GM19372 (cell line): ENCODE results near the gene ZBTB18.
"Not testable (repeated sequence)": the region's sequence is repeated elsewhere in the genome, so short reads cannot be mapped to it uniquely, and the experiment has no call there.

Source experiments
- ATAC-seq: cut with Tn5 transposase; IDR thresholded peaks from one replicate; pipeline ENCODE4 v1.9.1; 2021; ENCODE audit warnings: mild to moderate bottlenecking, low read depth, moderate library complexity; ENCODE audit not compliant: unreplicated experiment

Gene ZBTB18

GRCh38 chr1:244050835-244051444 lies at the start of gene ZBTB18:
Gene ZBTB18 (plus strand): TSS chr1:244051283. CDS start chr1:244051432, 149 bp downstream.
- no peak for ATAC-seq

DNA sequence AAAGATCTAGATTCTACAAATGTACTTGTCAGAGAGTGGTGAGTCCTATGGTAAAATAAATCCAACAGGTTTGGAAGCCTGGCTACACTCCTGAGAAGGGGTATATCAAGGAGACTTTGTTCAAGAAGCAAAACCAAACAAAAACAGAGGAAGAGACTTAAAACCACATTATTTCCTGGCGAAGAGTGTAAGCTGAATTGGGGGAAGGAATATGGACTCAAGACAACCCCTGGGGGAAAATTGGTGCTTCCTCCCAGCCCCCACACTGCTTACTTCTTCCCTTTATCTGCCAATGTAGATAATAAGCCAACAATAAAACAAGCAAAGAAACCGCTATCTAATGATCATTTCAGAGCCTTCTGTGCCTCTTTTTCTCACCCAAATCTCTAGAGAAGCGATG lies 48.4 kb upstream of the ZBTB18 start:
- ATAC-seq, result no peak

- no peak for ATAC-seq
Observed at GRCh38 chr1:244005455-244005854, 45.6 kb upstream of the ZBTB18 start.

- ATAC-seq, result no peak
Observed at GRCh38 chr1:244006381-244006901, 44.6 kb upstream of the ZBTB18 start.

DNA sequence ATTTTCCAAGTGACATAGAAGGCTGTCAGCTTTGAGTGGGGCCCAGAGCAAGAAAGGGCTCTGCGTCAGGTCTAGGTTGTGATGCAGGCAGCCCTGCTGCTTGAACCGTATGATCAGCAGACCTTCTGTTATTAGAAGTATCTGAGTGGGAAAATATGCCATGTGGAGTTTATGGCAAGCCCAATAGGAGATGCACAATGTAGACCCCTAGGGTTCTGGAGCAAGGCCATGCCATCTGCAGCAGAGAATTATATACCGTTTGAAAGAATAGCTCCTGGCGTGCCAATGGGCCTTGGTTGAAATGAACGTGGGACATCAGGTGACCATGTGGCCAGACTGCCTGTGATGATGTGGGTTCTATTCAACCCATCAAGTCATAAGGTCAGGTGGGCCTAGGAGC lies 44.1 kb upstream of the ZBTB18 start:
- no peak for ATAC-seq

GRCh38 chr1:244010191-244010590 lies 40.9 kb upstream of the ZBTB18 start:
- no peak for ATAC-seq

DNA sequence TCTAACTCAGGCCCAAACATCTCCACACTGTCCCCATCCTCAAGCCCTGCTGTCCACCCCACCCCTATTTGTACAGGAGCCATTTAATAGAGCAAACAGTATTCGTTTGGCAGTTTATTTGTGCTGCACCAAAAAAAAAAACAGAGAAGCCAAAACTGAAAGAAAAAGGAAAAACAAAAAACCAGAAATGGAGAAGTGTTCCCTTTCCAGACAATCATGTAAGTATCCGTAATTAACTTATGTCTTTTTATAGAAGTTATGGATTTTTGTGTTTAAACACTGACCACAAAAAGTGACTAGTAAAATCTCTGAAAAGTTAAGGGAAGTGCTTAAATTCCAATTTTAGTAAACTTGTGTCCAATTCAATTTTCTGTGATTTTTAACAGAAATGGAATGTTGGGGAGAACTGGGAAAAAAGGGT lies 40.4 kb upstream of the ZBTB18 start:
- ATAC-seq, result no peak

- ATAC-seq, result no peak
Observed at GRCh38 chr1:244011271-244011670, 39.8 kb upstream of the ZBTB18 start.

DNA sequence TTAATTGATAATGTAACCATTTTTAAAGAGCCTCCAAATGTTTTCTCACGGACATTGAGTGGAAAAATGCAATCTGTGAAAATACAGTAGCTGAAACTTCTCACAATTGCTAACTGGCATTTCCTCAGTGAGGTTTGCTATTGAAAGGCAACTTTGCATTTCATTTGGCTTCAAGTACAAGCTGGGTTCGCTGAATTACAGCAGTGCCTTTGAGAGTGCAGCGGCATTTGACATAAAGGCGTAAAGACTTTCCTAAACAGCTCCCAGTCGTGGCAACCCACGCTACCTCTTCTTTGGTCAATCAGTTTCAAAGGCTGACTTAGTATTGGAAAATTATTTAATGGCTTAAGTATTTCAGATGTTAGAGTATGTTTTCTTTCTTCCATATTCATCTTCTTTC lies 39.3 kb upstream of the ZBTB18 start:
- ATAC-seq, result no peak

DNA sequence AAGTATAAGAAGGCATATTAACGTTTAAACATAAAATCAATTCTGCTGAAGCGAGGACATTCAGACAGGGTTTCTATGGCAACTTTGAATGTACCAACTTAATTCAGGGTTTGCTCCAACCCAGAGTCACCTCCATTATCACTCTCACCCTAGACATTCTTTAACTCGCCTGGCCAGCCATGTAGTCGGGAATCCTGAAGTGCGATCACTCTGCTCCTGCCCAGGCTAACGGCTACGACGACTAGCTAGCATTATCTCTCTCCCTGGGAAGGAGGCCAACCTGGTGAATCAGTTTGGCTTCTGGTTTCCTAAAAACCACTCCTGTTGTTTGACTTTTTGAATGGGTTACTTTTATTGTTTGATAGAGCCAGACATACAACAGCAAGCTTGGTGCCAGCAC lies 38.9 kb upstream of the ZBTB18 start:
- ATAC-seq, result no peak

GRCh38 chr1:244013100-244013499 lies 38.0 kb upstream of the ZBTB18 start:
- ATAC-seq, result no peak

GRCh38 chr1:244014862-244015261 lies 36.2 kb upstream of the ZBTB18 start:
- not testable (repeated sequence) for ATAC-seq

- no peak for ATAC-seq
Observed at GRCh38 chr1:244019982-244020485, 31.0 kb upstream of the ZBTB18 start.

GRCh38 chr1:244021427-244021826 lies 29.7 kb upstream of the ZBTB18 start:
- no peak for ATAC-seq

GRCh38 chr1:244022311-244022710 lies 28.8 kb upstream of the ZBTB18 start:
- ATAC-seq, result no peak

- ATAC-seq, result no peak
Observed at GRCh38 chr1:244022864-244023440, 28.1 kb upstream of the ZBTB18 start.

DNA sequence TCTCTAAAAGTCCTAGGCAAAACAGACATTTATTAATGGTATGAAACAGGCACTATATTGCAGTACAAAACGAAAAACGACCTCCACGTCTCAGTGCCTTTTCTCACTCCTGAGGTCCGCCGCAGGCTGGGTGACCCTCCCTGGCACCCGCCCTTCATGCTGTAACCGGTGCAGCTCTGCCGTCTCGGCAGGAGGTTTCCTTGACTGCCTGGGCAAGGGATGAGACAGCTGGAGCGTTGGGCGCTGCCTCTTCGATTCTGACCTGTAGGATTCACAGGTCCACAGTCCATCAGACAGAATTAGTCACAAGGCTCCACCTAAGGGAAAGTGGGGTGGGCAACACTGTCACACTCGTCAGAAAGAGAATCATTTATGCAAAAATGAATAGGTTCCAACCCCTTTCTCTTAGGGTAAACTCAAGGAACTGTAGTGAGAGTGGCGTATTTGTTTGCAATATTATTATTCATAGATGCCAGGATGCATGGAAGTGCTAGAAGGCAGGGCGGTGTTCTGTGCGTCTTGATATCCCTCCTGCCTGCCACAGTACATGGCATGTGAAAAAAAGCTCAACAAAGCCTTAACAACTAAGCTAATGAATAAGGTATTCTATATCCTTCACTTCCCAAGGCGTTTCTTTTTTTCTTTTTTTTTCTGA lies 23.5 kb upstream of the ZBTB18 start:
- ATAC-seq, result no peak

GRCh38 chr1:244028701-244029100 lies 22.4 kb upstream of the ZBTB18 start:
- no peak for ATAC-seq

- ATAC-seq, result no peak
Observed at GRCh38 chr1:244029124-244029523, 22.0 kb upstream of the ZBTB18 start.

GRCh38 chr1:244030481-244031040 lies 20.5 kb upstream of the ZBTB18 start:
- no peak for ATAC-seq

GRCh38 chr1:244035358-244035757 lies 15.7 kb upstream of the ZBTB18 start:
- no peak for ATAC-seq
